HCT116 (cell line): ENCODE results near the gene BCR. TPM values are rescaled to one million over a fixed set of nuclear protein-coding genes. Genes with fewer than 3 reads are reported as not detected.

Experiments
- ATAC-seq: fragments of 200-7000 bp; cut with Tn5 transposase; 2 replicates; pipeline ENCODE4 v1.9.1; 2020; ENCODE audit warnings: mild to moderate bottlenecking, moderate library complexity
- BruUV-seq: library from RNA; stranded (reverse); fragments of 400-500 nt; replicated peaks from 2 replicates; lab custom pipeline; 2021; lab: Mats Ljungman, UMichigan
- CTCF ChIA-PET: fragments of 300-600 bp; sonication (Branson Sonifier 250); formaldehyde crosslinking; loops from one replicate; lab custom pipeline; 2021; ENCODE audit warnings: antibody characterized with exemption; lab: Charles Lee
- POLR2A ChIA-PET: fragments of 300-600, 350-600 bp; sonication (Branson Sonifier 250); formaldehyde crosslinking; loops from one replicate; lab custom pipeline; 2021; ENCODE audit warnings: antibody characterized with exemption; lab: Charles Lee
- RAD21 ChIA-PET, 2 experiments: fragments of 300-600 bp; sonication (Branson Sonifier 250); formaldehyde crosslinking; loops; one replicate each; lab custom pipeline; 2023; ENCODE audit warnings: low total read pairs in 2 of 2; ENCODE audit not compliant: uncharacterized antibody in 2 of 2, unreplicated experiment in 2 of 2, low non-redundant PET in 1 of 2; lab: Charles Lee
- DNase-seq: peaks from one replicate; pipeline ENCODE4 v3.0.0-alpha.2; 2010; ENCODE audit warnings: low read depth, low spot score
- H2AFZ ChIP-seq: fragments of 200-600 bp; shearing (Covaris generic), sonication (generic); 2 replicates; pipeline ENCODE4 v1.6.1; 2017; ENCODE audit warnings: low read depth, mixed run types, mixed read lengths, antibody characterized with exemption, low read length; ENCODE audit not compliant: poor library complexity, severe bottlenecking
- H3K27ac ChIP-seq: 2 replicates; pipeline ENCODE4 v1.5.1; 2012; ENCODE audit warnings: low read depth, low read length
- H3K27me3 ChIP-seq: fragments of 200-600 bp; sonication (generic); 2 replicates; pipeline ENCODE4 v1.6.1; 2016; ENCODE audit warnings: mixed run types, low read length, mixed read lengths; ENCODE audit not compliant: insufficient read depth
- H3K36me3 ChIP-seq, 2 experiments: fragments of 200-500 bp in 1 of 2; fragments of 200-600 bp in 1 of 2; sonication (Bioruptor generic) in 1 of 2; sonication (generic) in 1 of 2; 2 replicates each; pipeline versions ENCODE4 v1.5.1 to v1.6.1; 2014 to 2016; ENCODE audit warnings: low read length in 2 of 2, inconsistent platforms in 1 of 2, mixed read lengths in 1 of 2, mixed run types in 1 of 2; ENCODE audit not compliant: insufficient read depth in 2 of 2, control insufficient read depth in 1 of 2
- H3K4me1 ChIP-seq, 2 experiments: fragments of 200-600 bp in 1 of 2; sonication (generic) in 1 of 2; 2 replicates each; pipeline versions ENCODE4 v1.5.1 to v1.6.1; 2012 to 2017; ENCODE audit warnings: low read length in 2 of 2, inconsistent platforms in 1 of 2, mild to moderate bottlenecking in 1 of 2, mixed read lengths in 1 of 2, mixed run types in 1 of 2, moderate library complexity in 1 of 2; ENCODE audit not compliant: insufficient read depth in 2 of 2, control insufficient read depth in 1 of 2
- H3K4me2 ChIP-seq: fragments of 200-600 bp; sonication (generic); 2 replicates; pipeline ENCODE4 v1.6.1; 2017; ENCODE audit warnings: mixed run types, low read length, mixed read lengths
- H3K4me3 ChIP-seq, 2 experiments: fragments of 200-600 bp in 1 of 2; sonication (generic) in 1 of 2; replicated peaks in 1 of 2; 2 replicates each; pipeline ENCODE4 v1.5.1; 2011 to 2016; ENCODE audit warnings: low read length in 2 of 2, control low read depth in 1 of 2, low read depth in 1 of 2, mild to moderate bottlenecking in 1 of 2, mixed read lengths in 1 of 2, mixed run types in 1 of 2
- H3K79me2 ChIP-seq: fragments of 200-600 bp; sonication (generic); 2 replicates; pipeline ENCODE4 v1.6.1; 2017; ENCODE audit warnings: mild to moderate bottlenecking, mixed run types, low read length, moderate library complexity, mixed read lengths; ENCODE audit not compliant: insufficient read depth
- H3K9ac ChIP-seq: fragments of 200-600 bp; sonication (generic); 2 replicates; pipeline ENCODE4 v1.6.1; 2016; ENCODE audit warnings: low read length, mixed read lengths
- H3K9me2 ChIP-seq: fragments of 200-600 bp; sonication (generic), shearing (Covaris generic); 2 replicates; pipeline ENCODE4 v1.6.1; 2017; ENCODE audit warnings: mixed run types, mild to moderate bottlenecking, moderate library complexity; ENCODE audit not compliant: insufficient read depth
- H3K9me3 ChIP-seq, 2 experiments: fragments of 200-500 bp in 1 of 2; fragments of 200-600 bp in 1 of 2; sonication (Bioruptor generic) in 1 of 2; sonication (generic) in 1 of 2; 2 replicates each; pipeline ENCODE4 v1.6.1; 2014 to 2017; ENCODE audit warnings: low read length in 2 of 2, mixed read lengths in 2 of 2, inconsistent platforms in 1 of 2, low read depth in 1 of 2, mild to moderate bottlenecking in 1 of 2, mixed run types in 1 of 2, moderate library complexity in 1 of 2; ENCODE audit not compliant: control insufficient read depth in 1 of 2, insufficient read depth in 1 of 2
- H4K20me1 ChIP-seq: fragments of 200-600 bp; sonication (generic), shearing (Covaris generic); 2 replicates; pipeline ENCODE4 v1.6.1; 2017; ENCODE audit warnings: mixed run types, mild to moderate bottlenecking, moderate library complexity; ENCODE audit not compliant: insufficient read depth
- POLR2A ChIP-seq: IDR thresholded peaks from 2 replicates; pipeline ENCODE4 v1.7.0; 2011; ENCODE audit warnings: borderline replicate concordance; ENCODE audit not compliant: insufficient read depth, insufficient read length; ENCODE audit errors: extremely low read depth
- TCF7L2 ChIP-seq: IDR thresholded peaks from 2 replicates; pipeline ENCODE4 v1.7.0; 2011; ENCODE audit warnings: borderline replicate concordance, inconsistent platforms; ENCODE audit not compliant: insufficient read depth, insufficient read length; ENCODE audit errors: extremely low read depth
- ZFX ChIP-seq: fragments of 450-650 bp; IDR thresholded peaks from 2 replicates; pipeline ENCODE4 v1.6.1; 2017
- intact Hi-C: fragments of 100-400 bp; cut with micrococcal nuclease; formaldehyde crosslinking; loops from 2 replicates; pipeline ENCODE4 v1.10.0; 2022
- total RNA-seq: library from RNA; stranded (reverse); gene quantifications from one replicate; pipeline ENCODE4 v1.2.1, GENCODE V29; 2021; ENCODE audit not compliant: unreplicated experiment
- TF ChIP-seq, protein P1 (sequence below): IDR thresholded peaks from 2 replicates; pipeline ENCODE4 v1.6.1; 2012; ENCODE audit warnings: low read depth
- TF ChIP-seq, protein P2 (sequence below): IDR thresholded peaks from 2 replicates; pipeline ENCODE4 v1.6.1; 2012
- TF ChIP-seq, protein P3 (sequence below): IDR thresholded peaks from 2 replicates; pipeline ENCODE4 v1.6.1; 2011; ENCODE audit warnings: mild to moderate bottlenecking, low read length, moderate library complexity; ENCODE audit not compliant: insufficient replicate concordance; ENCODE audit errors: extremely low read depth

The BCR gene
- total RNA-seq, 1 experiment from 2014 or later = 39.7 TPM

DNA sequence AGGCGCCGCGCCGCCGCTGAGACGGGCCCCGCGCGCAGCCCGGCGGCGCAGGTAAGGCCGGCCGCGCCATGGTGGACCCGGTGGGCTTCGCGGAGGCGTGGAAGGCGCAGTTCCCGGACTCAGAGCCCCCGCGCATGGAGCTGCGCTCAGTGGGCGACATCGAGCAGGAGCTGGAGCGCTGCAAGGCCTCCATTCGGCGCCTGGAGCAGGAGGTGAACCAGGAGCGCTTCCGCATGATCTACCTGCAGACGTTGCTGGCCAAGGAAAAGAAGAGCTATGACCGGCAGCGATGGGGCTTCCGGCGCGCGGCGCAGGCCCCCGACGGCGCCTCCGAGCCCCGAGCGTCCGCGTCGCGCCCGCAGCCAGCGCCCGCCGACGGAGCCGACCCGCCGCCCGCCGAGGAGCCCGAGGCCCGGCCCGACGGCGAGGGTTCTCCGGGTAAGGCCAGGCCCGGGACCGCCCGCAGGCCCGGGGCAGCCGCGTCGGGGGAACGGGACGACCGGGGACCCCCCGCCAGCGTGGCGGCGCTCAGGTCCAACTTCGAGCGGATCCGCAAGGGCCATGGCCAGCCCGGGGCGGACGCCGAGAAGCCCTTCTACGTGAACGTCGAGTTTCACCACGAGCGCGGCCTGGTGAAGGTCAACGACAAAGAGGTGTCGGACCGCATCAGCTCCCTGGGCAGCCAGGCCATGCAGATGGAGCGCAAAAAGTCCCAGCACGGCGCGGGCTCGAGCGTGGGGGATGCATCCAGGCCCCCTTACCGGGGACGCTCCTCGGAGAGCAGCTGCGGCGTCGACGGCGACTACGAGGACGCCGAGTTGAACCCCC, 798 bp downstream of the BCR start:
- Histone ChIP-seq H2AFZ (no peak overlapping the region), H3K36me3 (peaks cover 0 to 13% of the 10 kb centered on the region in 2 experiments; a peak in 1 of 4 replicates), H3K4me1 (peaks cover 34 to 44% of the 10 kb centered on the region in 2 experiments), H3K9ac (peak overlapping the region; percentile 67), H4K20me1 (peaks cover 6% of the 10 kb centered on the region; the same call in 1 of the 2 replicates), H3K9me2 (no peaks in the 10 kb centered on the region), H3K79me2 (peaks cover 49% of the 10 kb centered on the region), H3K4me3 (peak overlapping the region; percentile 69 to 81), H3K9me3 (peaks cover 9 to 10% of the 10 kb centered on the region in 2 experiments; a peak in 2 of 4 replicates), H3K27ac (peak overlapping the region; percentile 83), H3K27me3 (no peaks in the 10 kb centered on the region), H3K4me2 (peak overlapping the region; percentile 83)
- TF ChIP-seq TCF7L2 (no peak), ZFX (peak; percentile 88), POLR2A (peak; percentile 2)
- TF ChIP-seq, protein P1, sequence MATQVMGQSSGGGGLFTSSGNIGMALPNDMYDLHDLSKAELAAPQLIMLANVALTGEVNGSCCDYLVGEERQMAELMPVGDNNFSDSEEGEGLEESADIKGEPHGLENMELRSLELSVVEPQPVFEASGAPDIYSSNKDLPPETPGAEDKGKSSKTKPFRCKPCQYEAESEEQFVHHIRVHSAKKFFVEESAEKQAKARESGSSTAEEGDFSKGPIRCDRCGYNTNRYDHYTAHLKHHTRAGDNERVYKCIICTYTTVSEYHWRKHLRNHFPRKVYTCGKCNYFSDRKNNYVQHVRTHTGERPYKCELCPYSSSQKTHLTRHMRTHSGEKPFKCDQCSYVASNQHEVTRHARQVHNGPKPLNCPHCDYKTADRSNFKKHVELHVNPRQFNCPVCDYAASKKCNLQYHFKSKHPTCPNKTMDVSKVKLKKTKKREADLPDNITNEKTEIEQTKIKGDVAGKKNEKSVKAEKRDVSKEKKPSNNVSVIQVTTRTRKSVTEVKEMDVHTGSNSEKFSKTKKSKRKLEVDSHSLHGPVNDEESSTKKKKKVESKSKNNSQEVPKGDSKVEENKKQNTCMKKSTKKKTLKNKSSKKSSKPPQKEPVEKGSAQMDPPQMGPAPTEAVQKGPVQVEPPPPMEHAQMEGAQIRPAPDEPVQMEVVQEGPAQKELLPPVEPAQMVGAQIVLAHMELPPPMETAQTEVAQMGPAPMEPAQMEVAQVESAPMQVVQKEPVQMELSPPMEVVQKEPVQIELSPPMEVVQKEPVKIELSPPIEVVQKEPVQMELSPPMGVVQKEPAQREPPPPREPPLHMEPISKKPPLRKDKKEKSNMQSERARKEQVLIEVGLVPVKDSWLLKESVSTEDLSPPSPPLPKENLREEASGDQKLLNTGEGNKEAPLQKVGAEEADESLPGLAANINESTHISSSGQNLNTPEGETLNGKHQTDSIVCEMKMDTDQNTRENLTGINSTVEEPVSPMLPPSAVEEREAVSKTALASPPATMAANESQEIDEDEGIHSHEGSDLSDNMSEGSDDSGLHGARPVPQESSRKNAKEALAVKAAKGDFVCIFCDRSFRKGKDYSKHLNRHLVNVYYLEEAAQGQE = no peak
- TF ChIP-seq, protein P2, sequence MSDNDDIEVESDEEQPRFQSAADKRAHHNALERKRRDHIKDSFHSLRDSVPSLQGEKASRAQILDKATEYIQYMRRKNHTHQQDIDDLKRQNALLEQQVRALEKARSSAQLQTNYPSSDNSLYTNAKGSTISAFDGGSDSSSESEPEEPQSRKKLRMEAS = no peak
- TF ChIP-seq, protein P3, sequence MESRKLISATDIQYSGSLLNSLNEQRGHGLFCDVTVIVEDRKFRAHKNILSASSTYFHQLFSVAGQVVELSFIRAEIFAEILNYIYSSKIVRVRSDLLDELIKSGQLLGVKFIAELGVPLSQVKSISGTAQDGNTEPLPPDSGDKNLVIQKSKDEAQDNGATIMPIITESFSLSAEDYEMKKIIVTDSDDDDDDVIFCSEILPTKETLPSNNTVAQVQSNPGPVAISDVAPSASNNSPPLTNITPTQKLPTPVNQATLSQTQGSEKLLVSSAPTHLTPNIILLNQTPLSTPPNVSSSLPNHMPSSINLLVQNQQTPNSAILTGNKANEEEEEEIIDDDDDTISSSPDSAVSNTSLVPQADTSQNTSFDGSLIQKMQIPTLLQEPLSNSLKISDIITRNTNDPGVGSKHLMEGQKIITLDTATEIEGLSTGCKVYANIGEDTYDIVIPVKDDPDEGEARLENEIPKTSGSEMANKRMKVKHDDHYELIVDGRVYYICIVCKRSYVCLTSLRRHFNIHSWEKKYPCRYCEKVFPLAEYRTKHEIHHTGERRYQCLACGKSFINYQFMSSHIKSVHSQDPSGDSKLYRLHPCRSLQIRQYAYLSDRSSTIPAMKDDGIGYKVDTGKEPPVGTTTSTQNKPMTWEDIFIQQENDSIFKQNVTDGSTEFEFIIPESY = no peak
- DNase-seq (no peak), ATAC-seq (no peak)
- intact Hi-C loops = no loop called here
- POLR2A ChIA-PET = interaction anchor here (0.8 kb wide), 1 partner anchor 101 kb away, joined by 3 read pairs; no protein-coding TSS in a partner anchor
- no TSS peak for BruUV-seq
- CTCF ChIA-PET = interaction anchor here (1.6 to 4.3 kb wide), 2 partner anchors 101 to 205 kb away, joined by 7 to 59 read pairs; no protein-coding TSS in a partner anchor
- RAD21 ChIA-PET = interaction anchor here in 1 of 2 experiments (1.3 kb wide), 1 partner anchor 101 kb away, joined by 5 read pairs; no protein-coding TSS in a partner anchor
